ENCODE results near the gene LGR6.

- TF ChIP-seq TCF4 (CRISPR knock-in tag; IDR thresholded peaks at IDR 0.05; ENCODE audit: borderline replicate concordance): no peak
- TF ChIP-seq RARB (CRISPR knock-in tag; IDR thresholded peaks at IDR 0.05): no peak
- TF ChIP-seq CREB5 (CRISPR knock-in tag; IDR thresholded peaks at IDR 0.05; ENCODE audit: low read depth): no peak
- TF ChIP-seq PATZ1 (CRISPR knock-in tag; IDR thresholded peaks at IDR 0.05; ENCODE audit: borderline replicate concordance): no peak
- no peak for TF ChIP-seq ZNF70 (CRISPR knock-in tag; IDR thresholded peaks at IDR 0.05)
- no peak for TF ChIP-seq TSHZ2 (CRISPR knock-in tag; IDR thresholded peaks at IDR 0.05)
- peak; percentile 70 for TF ChIP-seq ZC3H10 (CRISPR knock-in tag; IDR thresholded peaks at IDR 0.05)
- no peak for TF ChIP-seq ARNTL (CRISPR knock-in tag; IDR thresholded peaks at IDR 0.05; ENCODE audit: borderline replicate concordance, low read depth)
- TF ChIP-seq CSRNP3 (CRISPR knock-in tag; IDR thresholded peaks at IDR 0.05): no peak
- TF ChIP-seq ZFP30 (CRISPR knock-in tag; IDR thresholded peaks at IDR 0.05): no peak
- TF ChIP-seq ZNF565 (CRISPR knock-in tag; conservative IDR thresholded peaks at IDR 0.05; ENCODE audit: low read depth): no peak
- no peak for TF ChIP-seq OSR1 (CRISPR knock-in tag; IDR thresholded peaks at IDR 0.05)
- TF ChIP-seq ISL1 (CRISPR knock-in tag; IDR thresholded peaks at IDR 0.05): no peak
- no peak for TF ChIP-seq ESRRG (CRISPR knock-in tag; IDR thresholded peaks at IDR 0.05)
Observed at GRCh38 chr1:202286622-202287097, 93.1 kb downstream of the LGR6 start.
